SK-N-SH treated with all-trans-retinoic acid at 6 μM for 48 hours (cell line): ENCODE data around the gene CDX2.

Experiments
- ATAC-seq: fragments of 200-7000 bp; cut with Tn5 transposase; 3 replicates; pipeline ENCODE4 v1.9.1; 2020; ENCODE audit warnings: mild to moderate bottlenecking, moderate library complexity
- ARNTL ChIP-seq: fragments of 450-650 bp; formaldehyde crosslinking; IDR thresholded peaks from 2 replicates; pipeline ENCODE4 v1.5.0; 2020; ENCODE audit warnings: low read depth, mild to moderate bottlenecking, moderate library complexity, borderline replicate concordance
- CSDC2 ChIP-seq: fragments of 250-450 bp; sonication (Bioruptor Pico); IDR thresholded peaks from 2 replicates; pipeline ENCODE4 v1.5.0; 2020; ENCODE audit warnings: mild to moderate bottlenecking, moderate library complexity
- ESRRG ChIP-seq: fragments of 250-450 bp; sonication (Bioruptor Pico); IDR thresholded peaks from 2 replicates; pipeline ENCODE4 v1.6.1; 2021; ENCODE audit warnings: mild to moderate bottlenecking
- GLIS3 ChIP-seq: fragments of 250-450 bp; sonication (Bioruptor Pico); IDR thresholded peaks from 2 replicates; pipeline ENCODE4 v1.5.0; 2020; ENCODE audit warnings: mild to moderate bottlenecking, moderate library complexity
- ISL1 ChIP-seq: fragments of 250-450 bp; sonication (Bioruptor Pico); IDR thresholded peaks from 2 replicates; pipeline ENCODE4 v2.1.2; 2022; ENCODE audit warnings: mild to moderate bottlenecking, moderate library complexity
- OSR1 ChIP-seq: fragments of 250-450 bp; sonication (Bioruptor Pico); IDR thresholded peaks from 2 replicates; pipeline ENCODE4 v1.8.0; 2022; ENCODE audit warnings: moderate library complexity, mild to moderate bottlenecking, inconsistent platforms
- RARB ChIP-seq: fragments of 250-450 bp; sonication (Bioruptor Pico); IDR thresholded peaks from 2 replicates; pipeline ENCODE4 v1.8.0; 2021; ENCODE audit warnings: mild to moderate bottlenecking, moderate library complexity
- SNAI2 ChIP-seq: fragments of 250-450 bp; sonication (Bioruptor Pico); IDR thresholded peaks from 2 replicates; pipeline ENCODE4 v1.5.0; 2020; ENCODE audit warnings: mild to moderate bottlenecking, moderate library complexity
- TCF4 ChIP-seq: fragments of 250-450 bp; sonication (Bioruptor Pico); IDR thresholded peaks from 2 replicates; pipeline ENCODE4 v1.8.0; 2021; ENCODE audit warnings: mild to moderate bottlenecking, moderate library complexity, borderline replicate concordance
- TOX ChIP-seq: fragments of 250-450 bp; sonication (Bioruptor Pico); IDR thresholded peaks from 2 replicates; pipeline ENCODE4 v1.8.0; 2021; ENCODE audit warnings: mild to moderate bottlenecking, moderate library complexity, borderline replicate concordance
- ZC3H10 ChIP-seq: fragments of 250-450 bp; sonication (Bioruptor Pico); IDR thresholded peaks from 2 replicates; pipeline ENCODE4 v1.5.1; 2021; ENCODE audit warnings: mild to moderate bottlenecking, moderate library complexity
- ZFP3 ChIP-seq: fragments of 250-450 bp; sonication (Bioruptor Pico); IDR thresholded peaks from 2 replicates; pipeline ENCODE4 v1.5.0; 2020; ENCODE audit warnings: mild to moderate bottlenecking, moderate library complexity
- ZFP30 ChIP-seq: fragments of 450-650 bp; formaldehyde crosslinking; IDR thresholded peaks from 2 replicates; pipeline ENCODE4 v1.5.0; 2022; ENCODE audit warnings: mild to moderate bottlenecking, moderate library complexity
- ZNF565 ChIP-seq: fragments of 450-650 bp; formaldehyde crosslinking; conservative IDR thresholded peaks from 2 replicates; pipeline ENCODE4 v1.5.0; 2020; ENCODE audit warnings: low read depth, mild to moderate bottlenecking, moderate library complexity
- ZNF70 ChIP-seq: fragments of 450-650 bp; formaldehyde crosslinking; IDR thresholded peaks from 2 replicates; pipeline ENCODE4 v1.5.0; 2020; ENCODE audit warnings: mild to moderate bottlenecking, moderate library complexity
- ZNF8 ChIP-seq: fragments of 450-650 bp; formaldehyde crosslinking; IDR thresholded peaks from 2 replicates; pipeline ENCODE4 v1.5.0; 2020; ENCODE audit warnings: mild to moderate bottlenecking, moderate library complexity
- TF ChIP-seq, protein P1 (sequence below): fragments of 250-450 bp; sonication (Bioruptor Pico); IDR thresholded peaks from 2 replicates; pipeline ENCODE4 v1.8.0; 2020; ENCODE audit warnings: mild to moderate bottlenecking, moderate library complexity, borderline replicate concordance
- TF ChIP-seq, protein P2 (sequence below): fragments of 250-450 bp; sonication (Bioruptor Pico); IDR thresholded peaks from 2 replicates; pipeline ENCODE4 v1.5.1; 2021; ENCODE audit warnings: mild to moderate bottlenecking, moderate library complexity
- TF ChIP-seq, protein P3 (sequence below): fragments of 250-450 bp; sonication (Bioruptor Pico); IDR thresholded peaks from 2 replicates; pipeline ENCODE4 v1.8.0; 2021; ENCODE audit warnings: low read depth, mild to moderate bottlenecking, moderate library complexity, borderline replicate concordance
- TF ChIP-seq, protein P4 (sequence below): fragments of 250-450 bp; sonication (Bioruptor Pico); IDR thresholded peaks from 2 replicates; pipeline ENCODE4 v1.5.0; 2020; ENCODE audit warnings: mild to moderate bottlenecking, moderate library complexity

The CDX2 gene

DNA sequence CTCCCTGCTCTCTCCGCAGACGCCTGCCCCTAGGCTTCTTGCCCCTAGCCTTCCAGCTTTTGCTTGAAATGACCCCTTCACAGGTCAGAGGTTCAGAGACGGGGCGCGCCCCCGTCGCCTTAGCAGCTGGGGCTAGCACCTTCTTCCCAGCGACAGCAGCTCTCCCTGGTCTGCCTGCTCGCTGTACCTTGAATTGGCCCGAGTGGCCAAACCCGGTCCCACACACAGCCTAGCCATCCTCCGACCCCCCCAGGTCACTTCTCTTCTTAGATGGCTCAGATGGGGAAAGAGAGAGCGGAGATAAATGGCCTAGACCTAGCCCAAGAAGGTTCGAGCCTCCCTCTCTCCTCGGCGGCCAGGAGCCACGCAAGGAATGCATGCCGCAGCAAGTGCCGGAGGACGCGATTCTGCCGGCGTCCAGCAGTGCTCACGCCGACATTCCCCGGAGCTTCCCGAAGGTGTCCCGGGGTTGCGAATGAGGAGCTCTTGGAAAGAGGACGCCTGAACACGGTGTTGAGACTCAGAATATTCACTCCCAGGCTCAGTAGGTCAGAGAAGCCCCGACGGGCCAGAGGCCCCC is 1.3 kb downstream of the CDX2 start (continued):
- TF ChIP-seq, protein P1, sequence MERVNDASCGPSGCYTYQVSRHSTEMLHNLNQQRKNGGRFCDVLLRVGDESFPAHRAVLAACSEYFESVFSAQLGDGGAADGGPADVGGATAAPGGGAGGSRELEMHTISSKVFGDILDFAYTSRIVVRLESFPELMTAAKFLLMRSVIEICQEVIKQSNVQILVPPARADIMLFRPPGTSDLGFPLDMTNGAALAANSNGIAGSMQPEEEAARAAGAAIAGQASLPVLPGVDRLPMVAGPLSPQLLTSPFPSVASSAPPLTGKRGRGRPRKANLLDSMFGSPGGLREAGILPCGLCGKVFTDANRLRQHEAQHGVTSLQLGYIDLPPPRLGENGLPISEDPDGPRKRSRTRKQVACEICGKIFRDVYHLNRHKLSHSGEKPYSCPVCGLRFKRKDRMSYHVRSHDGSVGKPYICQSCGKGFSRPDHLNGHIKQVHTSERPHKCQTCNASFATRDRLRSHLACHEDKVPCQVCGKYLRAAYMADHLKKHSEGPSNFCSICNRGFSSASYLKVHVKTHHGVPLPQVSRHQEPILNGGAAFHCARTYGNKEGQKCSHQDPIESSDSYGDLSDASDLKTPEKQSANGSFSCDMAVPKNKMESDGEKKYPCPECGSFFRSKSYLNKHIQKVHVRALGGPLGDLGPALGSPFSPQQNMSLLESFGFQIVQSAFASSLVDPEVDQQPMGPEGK (CRISPR knock-in tag), result no peak
- no peak for TF ChIP-seq OSR1
- TF ChIP-seq SNAI2 (CRISPR knock-in tag), result no peak
- TF ChIP-seq ZC3H10, result no peak

DNA sequence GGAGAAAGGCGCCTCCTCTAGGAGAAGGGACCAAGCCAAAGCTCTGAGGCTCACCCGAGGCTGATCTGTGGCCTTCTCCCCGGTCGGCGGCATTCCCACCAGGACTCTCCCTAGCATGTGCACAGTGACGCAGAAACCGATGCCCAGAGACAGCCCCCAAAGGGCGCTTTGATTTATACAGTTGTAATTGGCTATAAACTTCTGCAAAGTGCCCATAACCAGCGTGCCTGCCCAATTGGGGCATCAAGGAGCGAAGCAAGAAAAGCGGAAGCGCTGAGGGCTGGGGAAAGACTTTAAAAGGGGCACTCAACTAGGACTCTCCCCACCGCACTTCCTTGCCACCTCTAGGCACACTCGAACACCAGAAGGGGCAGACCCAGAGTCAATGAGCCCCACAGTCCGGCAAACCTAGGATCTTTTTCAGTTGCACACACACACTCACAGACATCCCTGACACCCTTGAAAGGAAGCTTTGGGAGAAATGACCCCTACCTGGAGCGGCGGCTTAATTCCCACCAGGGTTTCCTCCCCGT is 1.8 kb downstream of the CDX2 start:
- no peak for ATAC-seq
- TF ChIP-seq TCF4 (CRISPR knock-in tag) (no peak), ZNF8 (no peak), ZNF70 (no peak), ZFP30 (no peak), ZFP3 (CRISPR knock-in tag) (no peak), OSR1 (no peak), TOX (CRISPR knock-in tag) (no peak), ISL1 (no peak), ZNF565 (CRISPR knock-in tag) (no peak), ZC3H10 (no peak), ESRRG (CRISPR knock-in tag) (no peak), RARB (CRISPR knock-in tag) (no peak), GLIS3 (no peak), ARNTL (CRISPR knock-in tag) (no peak), CSDC2 (no peak)
- TF ChIP-seq, protein P2, sequence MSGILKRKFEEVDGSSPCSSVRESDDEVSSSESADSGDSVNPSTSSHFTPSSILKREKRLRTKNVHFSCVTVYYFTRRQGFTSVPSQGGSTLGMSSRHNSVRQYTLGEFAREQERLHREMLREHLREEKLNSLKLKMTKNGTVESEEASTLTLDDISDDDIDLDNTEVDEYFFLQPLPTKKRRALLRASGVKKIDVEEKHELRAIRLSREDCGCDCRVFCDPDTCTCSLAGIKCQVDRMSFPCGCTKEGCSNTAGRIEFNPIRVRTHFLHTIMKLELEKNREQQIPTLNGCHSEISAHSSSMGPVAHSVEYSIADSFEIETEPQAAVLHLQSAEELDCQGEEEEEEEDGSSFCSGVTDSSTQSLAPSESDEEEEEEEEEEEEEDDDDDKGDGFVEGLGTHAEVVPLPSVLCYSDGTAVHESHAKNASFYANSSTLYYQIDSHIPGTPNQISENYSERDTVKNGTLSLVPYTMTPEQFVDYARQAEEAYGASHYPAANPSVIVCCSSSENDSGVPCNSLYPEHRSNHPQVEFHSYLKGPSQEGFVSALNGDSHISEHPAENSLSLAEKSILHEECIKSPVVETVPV (CRISPR knock-in tag), result no peak
- TF ChIP-seq, protein P3, sequence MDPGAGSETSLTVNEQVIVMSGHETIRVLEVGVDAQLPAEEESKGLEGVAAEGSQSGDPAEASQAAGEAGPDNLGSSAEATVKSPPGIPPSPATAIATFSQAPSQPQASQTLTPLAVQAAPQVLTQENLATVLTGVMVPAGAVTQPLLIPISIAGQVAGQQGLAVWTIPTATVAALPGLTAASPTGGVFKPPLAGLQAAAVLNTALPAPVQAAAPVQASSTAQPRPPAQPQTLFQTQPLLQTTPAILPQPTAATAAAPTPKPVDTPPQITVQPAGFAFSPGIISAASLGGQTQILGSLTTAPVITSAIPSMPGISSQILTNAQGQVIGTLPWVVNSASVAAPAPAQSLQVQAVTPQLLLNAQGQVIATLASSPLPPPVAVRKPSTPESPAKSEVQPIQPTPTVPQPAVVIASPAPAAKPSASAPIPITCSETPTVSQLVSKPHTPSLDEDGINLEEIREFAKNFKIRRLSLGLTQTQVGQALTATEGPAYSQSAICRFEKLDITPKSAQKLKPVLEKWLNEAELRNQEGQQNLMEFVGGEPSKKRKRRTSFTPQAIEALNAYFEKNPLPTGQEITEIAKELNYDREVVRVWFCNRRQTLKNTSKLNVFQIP (CRISPR knock-in tag), result no peak
- TF ChIP-seq, protein P4, sequence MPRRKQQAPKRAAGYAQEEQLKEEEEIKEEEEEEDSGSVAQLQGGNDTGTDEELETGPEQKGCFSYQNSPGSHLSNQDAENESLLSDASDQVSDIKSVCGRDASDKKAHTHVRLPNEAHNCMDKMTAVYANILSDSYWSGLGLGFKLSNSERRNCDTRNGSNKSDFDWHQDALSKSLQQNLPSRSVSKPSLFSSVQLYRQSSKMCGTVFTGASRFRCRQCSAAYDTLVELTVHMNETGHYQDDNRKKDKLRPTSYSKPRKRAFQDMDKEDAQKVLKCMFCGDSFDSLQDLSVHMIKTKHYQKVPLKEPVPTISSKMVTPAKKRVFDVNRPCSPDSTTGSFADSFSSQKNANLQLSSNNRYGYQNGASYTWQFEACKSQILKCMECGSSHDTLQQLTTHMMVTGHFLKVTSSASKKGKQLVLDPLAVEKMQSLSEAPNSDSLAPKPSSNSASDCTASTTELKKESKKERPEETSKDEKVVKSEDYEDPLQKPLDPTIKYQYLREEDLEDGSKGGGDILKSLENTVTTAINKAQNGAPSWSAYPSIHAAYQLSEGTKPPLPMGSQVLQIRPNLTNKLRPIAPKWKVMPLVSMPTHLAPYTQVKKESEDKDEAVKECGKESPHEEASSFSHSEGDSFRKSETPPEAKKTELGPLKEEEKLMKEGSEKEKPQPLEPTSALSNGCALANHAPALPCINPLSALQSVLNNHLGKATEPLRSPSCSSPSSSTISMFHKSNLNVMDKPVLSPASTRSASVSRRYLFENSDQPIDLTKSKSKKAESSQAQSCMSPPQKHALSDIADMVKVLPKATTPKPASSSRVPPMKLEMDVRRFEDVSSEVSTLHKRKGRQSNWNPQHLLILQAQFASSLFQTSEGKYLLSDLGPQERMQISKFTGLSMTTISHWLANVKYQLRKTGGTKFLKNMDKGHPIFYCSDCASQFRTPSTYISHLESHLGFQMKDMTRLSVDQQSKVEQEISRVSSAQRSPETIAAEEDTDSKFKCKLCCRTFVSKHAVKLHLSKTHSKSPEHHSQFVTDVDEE (CRISPR knock-in tag), result no peak

DNA sequence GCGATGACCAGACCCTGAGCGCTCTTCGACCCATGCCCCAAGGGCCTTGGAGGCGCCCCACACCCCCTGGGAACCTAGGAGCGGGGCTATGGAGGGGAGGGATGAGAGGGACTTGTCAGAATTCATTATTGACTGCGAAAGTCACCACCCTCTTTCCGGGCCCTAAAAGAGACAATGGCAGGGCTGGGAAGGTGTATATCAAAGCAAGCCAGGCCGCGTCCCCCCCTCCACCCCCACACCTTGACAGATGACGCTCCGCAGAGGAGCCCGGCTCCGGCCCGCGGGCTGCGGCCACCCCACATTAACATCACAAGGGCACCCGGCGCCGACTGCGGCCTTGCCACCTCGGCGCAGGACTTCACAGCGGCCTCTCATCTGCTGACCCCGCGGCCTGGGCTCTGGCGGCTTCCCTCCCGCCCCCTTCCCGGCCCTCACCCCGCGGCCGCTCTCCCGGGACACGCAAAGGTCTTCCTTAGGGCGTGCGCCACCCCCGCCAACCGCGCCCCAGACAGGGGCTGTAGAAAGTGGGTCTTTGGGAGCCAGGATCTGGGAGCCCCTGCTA is 2.4 kb downstream of the CDX2 start:
- TF ChIP-seq GLIS3, result no peak
- no peak for TF ChIP-seq ZNF70
- no peak for TF ChIP-seq ZFP30
- no peak for TF ChIP-seq CSDC2
- no peak for TF ChIP-seq OSR1
- TF ChIP-seq, protein P4 (CRISPR knock-in tag), result no peak
- TF ChIP-seq ZFP3 (CRISPR knock-in tag), result no peak
- TF ChIP-seq ARNTL (CRISPR knock-in tag), result no peak
- TF ChIP-seq ISL1, result no peak
- no peak for TF ChIP-seq ZNF8
- TF ChIP-seq RARB (CRISPR knock-in tag), result no peak
- TF ChIP-seq, protein P2 (CRISPR knock-in tag), result no peak
- ATAC-seq, result no peak
